ENCODE data around the gene TACR2. TPM values are rescaled to one million over a fixed set of nuclear protein-coding genes. Genes with fewer than 3 reads are reported as not detected.

TACR2 gene
- total RNA-seq, 1 experiment from 2014 or later, result 0.26 TPM

DNA sequence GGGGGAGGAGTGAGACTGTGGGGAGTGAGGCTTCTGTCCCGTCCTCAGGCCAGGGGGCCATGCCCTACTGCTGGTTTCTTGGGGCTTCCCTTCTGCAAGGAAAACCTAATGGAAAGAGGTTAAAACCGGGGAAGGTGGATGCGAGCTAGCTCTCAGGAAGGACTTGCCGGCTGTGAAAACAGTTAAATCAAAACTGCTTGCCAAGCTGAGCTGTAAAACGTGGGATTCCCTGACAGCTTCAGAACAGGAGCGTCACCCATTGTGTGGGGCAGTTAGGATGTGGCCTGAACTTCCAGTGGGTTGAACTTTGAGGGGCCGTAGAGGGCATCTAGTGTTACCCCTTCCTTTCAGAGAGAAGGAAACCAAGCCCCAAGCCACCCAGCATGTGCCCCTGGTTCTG is 47.7 kb upstream of the TACR2 start:
- H3K27me3 Mint-ChIP-seq (ENCODE audit: unreplicated experiment), result no peaks in the 10 kb centered on the region
- TF ChIP-seq, protein P1, sequence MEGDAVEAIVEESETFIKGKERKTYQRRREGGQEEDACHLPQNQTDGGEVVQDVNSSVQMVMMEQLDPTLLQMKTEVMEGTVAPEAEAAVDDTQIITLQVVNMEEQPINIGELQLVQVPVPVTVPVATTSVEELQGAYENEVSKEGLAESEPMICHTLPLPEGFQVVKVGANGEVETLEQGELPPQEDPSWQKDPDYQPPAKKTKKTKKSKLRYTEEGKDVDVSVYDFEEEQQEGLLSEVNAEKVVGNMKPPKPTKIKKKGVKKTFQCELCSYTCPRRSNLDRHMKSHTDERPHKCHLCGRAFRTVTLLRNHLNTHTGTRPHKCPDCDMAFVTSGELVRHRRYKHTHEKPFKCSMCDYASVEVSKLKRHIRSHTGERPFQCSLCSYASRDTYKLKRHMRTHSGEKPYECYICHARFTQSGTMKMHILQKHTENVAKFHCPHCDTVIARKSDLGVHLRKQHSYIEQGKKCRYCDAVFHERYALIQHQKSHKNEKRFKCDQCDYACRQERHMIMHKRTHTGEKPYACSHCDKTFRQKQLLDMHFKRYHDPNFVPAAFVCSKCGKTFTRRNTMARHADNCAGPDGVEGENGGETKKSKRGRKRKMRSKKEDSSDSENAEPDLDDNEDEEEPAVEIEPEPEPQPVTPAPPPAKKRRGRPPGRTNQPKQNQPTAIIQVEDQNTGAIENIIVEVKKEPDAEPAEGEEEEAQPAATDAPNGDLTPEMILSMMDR (IDR thresholded peaks at IDR 0.05; ENCODE audit: unreplicated experiment), result no peak
- H3K36me3 Mint-ChIP-seq (ENCODE audit: insufficient read depth, unreplicated experiment), result peaks cover 17% of the 10 kb centered on the region
- CTCF ChIA-PET, result interaction anchor here (1.5 kb wide), 1 partner anchor 14 kb away, joined by 8 read pairs; the partner anchor contains the start of gene TSPAN15
- no peak for DNase-seq
- H3K9me3 Mint-ChIP-seq (ENCODE audit: low read depth, unreplicated experiment), result no peaks in the 10 kb centered on the region
- no peak overlapping the region for H3K27ac Mint-ChIP-seq (ENCODE audit: unreplicated experiment)
- intact Hi-C loops (cut with micrococcal nuclease; ENCODE audit: unreplicated experiment), result no loop called here
- BruUV-seq (replicated peaks), result no TSS peak
- H3K4me1 Mint-ChIP-seq (ENCODE audit: low read depth, unreplicated experiment), result peaks cover 82% of the 10 kb centered on the region
- no peak overlapping the region for H3K4me3 Mint-ChIP-seq (ENCODE audit: low read depth, unreplicated experiment)

DNA sequence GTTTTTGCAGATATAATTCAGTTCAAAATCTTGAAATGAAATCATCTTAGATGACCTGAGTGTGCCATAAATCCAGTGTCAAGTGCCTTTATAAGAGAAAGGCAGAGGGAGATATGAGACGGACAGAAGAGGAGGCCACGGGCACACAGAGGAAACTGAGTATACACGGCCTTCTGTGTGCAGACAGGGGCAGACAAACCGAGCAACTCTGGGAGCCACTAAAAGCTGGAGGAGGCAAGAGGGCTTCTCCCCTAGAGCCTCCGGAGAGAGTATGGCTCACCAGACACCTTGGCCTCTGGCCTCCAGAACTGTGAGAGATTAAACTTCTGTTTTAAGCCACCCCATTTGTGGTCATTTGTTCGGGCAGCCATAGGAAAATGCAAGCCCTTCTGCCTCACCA is 47.2 kb upstream of the TACR2 start:
- no TSS peak for BruUV-seq (replicated peaks)
- Mint-ChIP-seq H3K36me3 (ENCODE audit: insufficient read depth, unreplicated experiment) (peaks cover 22% of the 10 kb centered on the region), H3K27me3 (ENCODE audit: unreplicated experiment) (no peaks in the 10 kb centered on the region), H3K4me3 (ENCODE audit: low read depth, unreplicated experiment) (no peak overlapping the region), H3K4me1 (ENCODE audit: low read depth, unreplicated experiment) (peaks cover 84% of the 10 kb centered on the region), H3K9me3 (ENCODE audit: low read depth, unreplicated experiment) (no peaks in the 10 kb centered on the region), H3K27ac (ENCODE audit: unreplicated experiment) (no peak overlapping the region)
- intact Hi-C loops (cut with micrococcal nuclease; ENCODE audit: unreplicated experiment), result no loop called here
- TF ChIP-seq, protein P1 (IDR thresholded peaks at IDR 0.05; ENCODE audit: unreplicated experiment), result no peak
- DNase-seq, result no peak
- CTCF ChIA-PET, result interaction anchor here (1.0 to 1.5 kb wide), 2 partner anchors 13 to 39 kb away, joined by 4 to 8 read pairs; partner anchors contain the start of gene TSPAN15

DNA sequence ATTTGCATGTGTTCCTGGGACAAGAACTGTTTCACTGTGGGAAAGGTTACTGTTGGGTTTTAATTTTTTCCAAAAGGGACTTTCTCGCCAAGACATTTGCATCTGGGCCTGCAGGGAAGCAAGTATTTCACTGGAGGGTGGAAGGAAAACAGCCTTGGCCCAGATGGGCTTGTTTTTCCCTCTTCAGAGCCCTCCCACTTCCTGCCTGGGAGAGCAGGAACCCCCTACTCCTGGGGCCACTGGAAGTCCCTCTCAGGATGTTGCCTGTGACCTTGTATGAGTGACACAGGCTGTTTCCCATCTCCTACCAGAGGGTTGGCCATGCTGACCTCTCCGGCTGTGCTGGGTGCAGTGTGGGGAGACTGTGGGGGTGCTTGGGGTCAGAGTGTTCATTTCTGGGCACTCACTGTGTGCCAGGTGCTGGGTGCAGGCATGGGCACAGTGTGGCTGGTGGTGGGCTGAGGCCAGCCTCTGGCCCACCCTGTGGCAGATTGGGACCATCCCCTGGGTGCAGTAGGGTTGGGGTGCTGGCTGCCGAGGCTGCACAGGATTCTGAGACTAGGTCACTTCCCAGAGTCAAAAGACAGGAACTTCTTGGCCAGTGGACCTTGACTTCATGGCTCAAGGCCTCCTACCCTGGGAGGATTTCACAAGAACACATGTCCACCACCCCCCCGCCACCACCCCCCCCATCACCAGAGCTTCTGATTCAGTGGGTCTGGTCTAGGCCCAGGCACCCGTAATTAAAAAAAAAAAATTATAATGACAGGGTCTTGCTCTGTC is 44.7 kb upstream of the TACR2 start:
- H3K27me3 Mint-ChIP-seq (ENCODE audit: unreplicated experiment), result no peaks in the 10 kb centered on the region
- H3K4me3 Mint-ChIP-seq (ENCODE audit: low read depth, unreplicated experiment), result no peak overlapping the region
- CTCF ChIA-PET, result no interaction called here
- peaks cover 44% of the 10 kb centered on the region for H3K36me3 Mint-ChIP-seq (ENCODE audit: insufficient read depth, unreplicated experiment)
- BruUV-seq (replicated peaks), result no TSS peak
- H3K9me3 Mint-ChIP-seq (ENCODE audit: low read depth, unreplicated experiment), result no peaks in the 10 kb centered on the region
- TF ChIP-seq, protein P1 (IDR thresholded peaks at IDR 0.05; ENCODE audit: unreplicated experiment), result no peak
- no peak for DNase-seq
- peaks cover 88% of the 10 kb centered on the region for H3K4me1 Mint-ChIP-seq (ENCODE audit: low read depth, unreplicated experiment)
- H3K27ac Mint-ChIP-seq (ENCODE audit: unreplicated experiment), result no peak overlapping the region
- intact Hi-C loops (cut with micrococcal nuclease; ENCODE audit: unreplicated experiment), result no loop called here

DNA sequence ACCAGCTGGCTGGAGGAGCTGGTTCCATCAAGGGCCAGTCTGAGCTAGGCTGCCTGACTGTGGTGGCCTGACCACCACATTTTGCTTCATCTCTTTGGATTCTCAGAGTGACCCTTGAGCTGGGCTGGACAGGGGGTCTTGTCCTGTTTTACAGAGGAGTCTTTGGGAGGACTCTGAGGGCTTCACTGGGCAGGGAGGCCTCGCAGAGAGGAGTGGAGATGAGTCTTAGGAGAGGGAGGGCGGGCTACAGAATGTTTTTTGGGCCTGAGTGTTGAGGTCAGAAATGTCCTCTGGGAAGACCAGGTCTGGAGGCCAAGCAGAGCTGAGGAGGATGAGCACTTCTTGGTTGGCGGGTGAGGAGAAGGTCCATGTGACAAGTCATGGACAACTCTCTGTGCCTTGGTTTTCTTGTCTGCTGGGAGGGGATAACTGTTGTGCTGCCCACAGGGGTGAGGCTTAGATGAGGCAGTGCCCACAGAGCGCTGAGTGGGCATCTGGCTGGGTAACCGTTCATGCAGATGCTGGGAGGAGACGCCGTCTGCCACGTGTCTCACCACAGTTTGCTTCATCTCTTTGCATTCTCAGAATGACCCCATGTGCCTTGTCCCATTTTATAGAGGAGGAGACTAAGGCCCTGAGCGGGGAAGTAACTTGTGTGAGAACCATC is 44.0 kb upstream of the TACR2 start:
- Mint-ChIP-seq H3K27ac (ENCODE audit: unreplicated experiment) (no peak overlapping the region), H3K4me3 (ENCODE audit: low read depth, unreplicated experiment) (no peak overlapping the region), H3K9me3 (ENCODE audit: low read depth, unreplicated experiment) (no peaks in the 10 kb centered on the region), H3K36me3 (ENCODE audit: insufficient read depth, unreplicated experiment) (peaks cover 43% of the 10 kb centered on the region), H3K27me3 (ENCODE audit: unreplicated experiment) (no peaks in the 10 kb centered on the region), H3K4me1 (ENCODE audit: low read depth, unreplicated experiment) (peaks cover 85% of the 10 kb centered on the region)
- DNase-seq, result no peak
- BruUV-seq (replicated peaks), result no TSS peak
- TF ChIP-seq, protein P1 (IDR thresholded peaks at IDR 0.05; ENCODE audit: unreplicated experiment), result no peak
- CTCF ChIA-PET, result interaction anchor here (1.1 kb wide), 1 partner anchor 16 kb away, joined by 3 read pairs; no protein-coding TSS in a partner anchor
- intact Hi-C loops (cut with micrococcal nuclease; ENCODE audit: unreplicated experiment), result no loop called here

All from Calu3 (cell line).